GM18499 (cell line): Measurements from ENCODE around the gene LDB1.

ENCODE experiments used
- ATAC-seq: cut with Tn5 transposase; IDR thresholded peaks from one replicate; pipeline ENCODE4 v1.9.1; 2021; ENCODE audit warnings: moderate number of reproducible peaks; ENCODE audit not compliant: insufficient read depth, unreplicated experiment

Gene LDB1

DNA sequence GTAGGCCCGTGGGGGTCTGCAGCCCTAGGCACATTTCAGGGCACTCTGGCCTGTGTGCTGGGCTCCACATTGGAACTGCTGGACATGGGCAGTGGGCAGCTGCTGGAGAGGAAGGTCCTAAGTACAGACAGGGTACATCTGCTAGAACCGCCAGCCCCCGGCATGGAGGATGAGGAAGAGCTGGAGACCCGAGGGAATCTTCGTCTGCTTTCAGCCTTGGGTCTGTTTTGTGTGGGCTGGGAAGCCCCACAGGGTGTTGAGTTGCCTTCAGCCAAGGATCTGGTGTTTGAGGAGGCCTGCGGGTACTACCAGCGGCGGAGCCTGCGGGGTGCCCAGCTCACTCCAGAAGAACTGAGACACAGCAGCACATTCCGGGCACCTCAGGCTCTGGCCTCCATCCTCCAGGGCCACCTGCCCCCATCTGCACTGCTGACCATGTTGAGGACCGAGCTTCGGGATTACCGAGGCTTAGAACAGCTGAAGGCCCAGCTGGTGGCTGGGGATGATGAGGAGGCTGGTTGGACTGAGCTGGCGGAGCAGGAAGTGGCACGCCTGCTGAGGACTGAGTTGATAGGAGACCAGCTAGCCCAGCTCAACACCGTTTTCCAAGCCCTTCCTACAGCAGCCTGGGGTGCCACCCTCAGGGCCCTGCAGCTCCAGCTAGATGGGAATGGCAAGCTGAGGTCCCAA is 53.6 kb downstream of the LDB1 start:
- no peak for ATAC-seq

DNA sequence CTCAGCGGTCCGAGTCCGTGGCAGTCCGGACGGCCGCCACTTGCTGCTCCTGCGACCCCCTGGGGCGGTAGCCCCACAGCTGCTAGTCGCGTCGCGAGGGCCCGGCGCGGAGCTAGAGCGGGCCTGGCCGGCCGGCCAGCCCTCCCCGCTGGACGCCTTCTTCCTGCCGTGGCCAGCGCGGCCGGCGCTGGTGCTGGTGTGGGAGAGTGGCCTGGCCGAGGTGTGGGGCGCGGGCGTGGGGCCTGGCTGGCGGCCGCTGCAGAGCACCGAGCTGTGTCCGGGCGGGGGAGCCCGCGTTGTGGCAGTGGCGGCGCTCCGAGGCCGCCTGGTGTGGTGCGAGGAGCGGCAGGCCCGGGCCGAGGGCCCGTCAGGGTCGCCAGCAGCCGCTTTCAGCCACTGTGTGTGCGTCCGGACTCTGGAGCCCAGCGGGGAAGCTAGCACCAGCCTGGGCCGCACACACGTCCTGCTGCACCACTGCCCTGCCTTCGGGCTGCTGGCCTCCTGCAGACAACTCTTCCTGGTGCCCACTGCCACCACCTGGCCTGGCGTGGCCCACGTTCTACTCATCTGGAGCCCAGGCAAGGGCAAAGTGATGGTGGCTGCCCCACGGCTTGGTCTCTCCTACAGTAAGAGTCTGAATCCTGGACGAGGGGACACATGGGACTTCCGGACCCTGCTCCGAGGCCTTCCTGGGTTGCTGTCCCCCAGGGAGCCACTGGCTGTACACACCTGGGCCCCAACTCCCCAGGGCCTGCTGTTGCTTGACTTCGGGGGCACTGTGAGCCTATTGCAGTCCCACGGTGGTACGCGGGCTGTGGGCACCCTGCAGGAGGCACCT is 54.4 kb downstream of the LDB1 start:
- ATAC-seq, result no peak

DNA sequence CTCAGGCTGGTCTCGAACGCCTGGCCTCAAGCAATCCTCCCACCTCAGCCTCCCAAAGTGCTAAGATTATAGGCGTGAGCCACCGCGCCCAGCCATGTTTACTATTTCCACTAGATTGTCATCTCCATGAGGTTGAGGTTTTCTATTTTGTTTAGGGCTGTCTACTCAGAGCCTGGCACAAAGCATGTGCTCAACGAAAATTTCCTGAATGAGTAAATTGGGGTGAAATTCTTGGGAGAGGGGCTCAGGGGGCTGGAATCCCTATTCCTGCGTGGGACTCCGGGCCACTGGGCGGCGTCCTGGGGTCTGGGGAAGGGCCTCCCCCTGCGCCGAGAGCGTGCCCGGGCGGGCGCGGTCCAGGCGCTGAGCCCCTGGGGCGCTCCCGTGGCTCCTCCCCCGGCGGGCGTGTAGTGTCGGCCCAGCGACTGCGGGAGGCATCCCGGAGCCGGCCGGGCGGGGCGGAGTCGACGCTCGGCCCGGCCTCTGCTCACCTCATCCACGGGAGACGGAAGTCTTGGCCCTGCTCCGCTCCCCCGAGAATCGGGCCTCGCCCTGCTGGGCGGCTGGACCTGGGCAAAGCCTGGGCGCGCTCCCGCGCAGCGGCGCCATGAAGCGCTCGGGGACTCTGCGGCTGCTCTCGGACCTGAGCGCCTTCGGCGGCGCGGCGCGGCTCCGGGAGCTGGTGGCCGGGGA is 55.2 kb downstream of the LDB1 start, which contains the start of gene HPS6:
Gene HPS6, plus strand, starts transcription at position 482 of the 693 bp plus-strand sequence. Its CDS starts 126 bp downstream, at position 608.
- ATAC-seq, result peak; percentile 49

DNA sequence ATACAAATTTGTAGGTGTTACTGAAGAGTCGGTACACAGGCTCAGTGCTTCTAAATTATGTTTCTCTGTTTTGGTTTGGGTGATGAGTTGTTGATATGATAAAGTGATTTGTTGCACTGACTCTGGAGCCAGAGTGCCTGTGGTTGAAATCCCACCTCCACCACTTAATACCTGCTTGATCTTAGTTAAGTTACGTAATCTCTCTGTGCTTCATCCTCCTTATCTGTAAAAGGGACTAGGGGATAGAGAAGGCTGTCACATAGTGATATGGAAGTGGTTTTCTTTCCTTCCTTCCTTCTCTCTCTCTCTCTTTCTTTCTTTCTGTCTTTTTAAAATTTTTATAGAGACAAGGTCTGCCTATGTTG is 55.7 kb downstream of the LDB1 start:
- ATAC-seq, result no peak

DNA sequence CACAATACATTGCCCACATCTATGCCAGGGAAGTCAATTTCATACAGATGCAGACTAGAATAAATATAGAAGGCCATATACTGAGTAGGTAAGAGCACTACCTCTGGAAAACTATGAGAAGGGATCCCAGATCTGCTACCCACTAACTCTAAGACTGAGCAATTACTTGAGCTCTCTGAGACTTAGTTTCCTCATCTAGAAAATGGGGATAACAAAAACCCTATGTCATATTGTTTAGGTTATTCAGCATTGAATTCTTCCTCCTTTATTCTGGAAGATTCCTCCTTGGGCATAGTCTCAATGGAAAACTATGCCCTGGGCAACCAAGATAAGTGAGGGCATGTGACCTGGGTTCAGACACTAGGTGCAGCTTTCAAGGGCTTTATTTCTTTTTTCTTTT is 60.2 kb downstream of the LDB1 start:
- no peak for ATAC-seq
